Astrocyte of the cerebellum (primary cell): Measurements from ENCODE around the gene TMEM107.

Experiments
- DNase-seq: peaks from one replicate; pipeline ENCODE4 v3.0.0-alpha.2; 2011; ENCODE audit warnings: low read depth
- H3K4me3 ChIP-seq: 2 replicates; pipeline ENCODE4 v1.5.1; 2011; ENCODE audit warnings: mild to moderate bottlenecking, low read depth, low read length, moderate library complexity
- in situ Hi-C: cut with HindIII; loops from 2 replicates; pipeline ENCODE4 v1.10.0; 2017; ENCODE audit warnings: low sequenced_read_pairs
- TF ChIP-seq, protein P1 (sequence below): IDR thresholded peaks from 2 replicates; pipeline ENCODE4 v1.5.1; 2012; ENCODE audit warnings: low read length, low read depth, moderate library complexity, mild to moderate bottlenecking; ENCODE audit errors: missing control alignments

The TMEM107 gene

DNA sequence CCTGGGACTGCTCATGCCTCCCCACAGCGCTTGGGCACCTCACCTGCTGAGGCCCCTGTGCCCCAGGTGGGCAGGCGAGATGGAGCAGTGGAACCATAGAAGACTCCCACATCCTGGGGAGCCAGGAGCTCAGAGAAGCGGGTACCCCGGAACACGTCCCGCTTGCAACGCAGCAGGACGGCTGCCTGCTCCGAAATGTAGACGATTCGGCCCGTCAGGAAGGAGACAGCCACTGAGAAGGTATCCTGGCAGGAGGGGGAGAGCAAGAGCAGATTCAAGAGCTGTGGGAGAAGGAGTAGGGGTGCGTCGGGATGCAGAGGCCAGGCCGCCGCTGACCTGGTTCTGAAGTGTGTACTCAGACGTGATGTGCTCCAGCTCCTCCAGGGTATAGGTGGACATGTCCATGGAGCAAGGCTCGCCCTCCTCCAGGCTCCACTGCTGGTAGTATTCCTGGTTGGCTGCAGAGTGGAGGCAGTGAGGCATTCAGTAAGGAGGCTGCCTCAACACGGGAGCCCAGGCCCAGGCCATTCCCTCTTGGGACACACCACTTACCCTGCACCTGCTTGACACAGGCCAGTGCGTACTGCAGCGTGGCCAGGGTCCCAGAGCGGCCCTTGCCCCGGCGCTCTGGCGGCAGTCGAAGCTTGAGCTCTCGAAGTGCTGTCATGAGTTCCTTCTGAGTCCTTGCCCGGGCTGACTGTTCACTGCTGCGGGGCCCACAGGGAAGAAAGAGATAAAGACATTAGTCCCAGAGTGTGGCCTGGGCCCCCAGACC is 26.6 kb downstream of the TMEM107 start:
- TF ChIP-seq, protein P1, sequence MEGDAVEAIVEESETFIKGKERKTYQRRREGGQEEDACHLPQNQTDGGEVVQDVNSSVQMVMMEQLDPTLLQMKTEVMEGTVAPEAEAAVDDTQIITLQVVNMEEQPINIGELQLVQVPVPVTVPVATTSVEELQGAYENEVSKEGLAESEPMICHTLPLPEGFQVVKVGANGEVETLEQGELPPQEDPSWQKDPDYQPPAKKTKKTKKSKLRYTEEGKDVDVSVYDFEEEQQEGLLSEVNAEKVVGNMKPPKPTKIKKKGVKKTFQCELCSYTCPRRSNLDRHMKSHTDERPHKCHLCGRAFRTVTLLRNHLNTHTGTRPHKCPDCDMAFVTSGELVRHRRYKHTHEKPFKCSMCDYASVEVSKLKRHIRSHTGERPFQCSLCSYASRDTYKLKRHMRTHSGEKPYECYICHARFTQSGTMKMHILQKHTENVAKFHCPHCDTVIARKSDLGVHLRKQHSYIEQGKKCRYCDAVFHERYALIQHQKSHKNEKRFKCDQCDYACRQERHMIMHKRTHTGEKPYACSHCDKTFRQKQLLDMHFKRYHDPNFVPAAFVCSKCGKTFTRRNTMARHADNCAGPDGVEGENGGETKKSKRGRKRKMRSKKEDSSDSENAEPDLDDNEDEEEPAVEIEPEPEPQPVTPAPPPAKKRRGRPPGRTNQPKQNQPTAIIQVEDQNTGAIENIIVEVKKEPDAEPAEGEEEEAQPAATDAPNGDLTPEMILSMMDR = no peak
- H3K4me3 ChIP-seq = no peak overlapping the region
- in situ Hi-C loops = loop anchor here (5.0 kb wide), 1 partner anchor 37 kb away; no protein-coding TSS in a partner anchor
- no peak for DNase-seq

DNA sequence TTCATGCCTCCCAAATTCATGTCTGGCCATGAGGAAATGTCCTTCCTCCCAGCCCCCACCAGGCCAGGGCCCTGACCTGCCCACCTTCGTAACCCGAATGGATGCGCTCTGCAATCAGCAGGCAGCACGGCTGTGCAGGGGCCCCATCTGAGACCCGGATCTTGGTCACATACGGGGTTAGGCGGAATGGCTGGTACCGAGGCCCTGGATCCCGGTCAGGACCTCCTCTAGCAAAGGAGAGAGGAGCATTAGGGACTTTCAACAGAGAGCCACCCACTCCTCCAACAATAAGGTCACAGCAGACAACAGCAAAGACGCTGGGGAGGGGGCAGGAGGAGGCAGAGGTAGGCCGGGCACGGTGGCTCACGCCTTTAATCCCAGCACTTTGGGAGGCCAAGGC is 27.6 kb downstream of the TMEM107 start:
- TF ChIP-seq, protein P1 = no peak
- in situ Hi-C loops = no loop called here
- H3K4me3 ChIP-seq = no peak overlapping the region
- DNase-seq = no peak

DNA sequence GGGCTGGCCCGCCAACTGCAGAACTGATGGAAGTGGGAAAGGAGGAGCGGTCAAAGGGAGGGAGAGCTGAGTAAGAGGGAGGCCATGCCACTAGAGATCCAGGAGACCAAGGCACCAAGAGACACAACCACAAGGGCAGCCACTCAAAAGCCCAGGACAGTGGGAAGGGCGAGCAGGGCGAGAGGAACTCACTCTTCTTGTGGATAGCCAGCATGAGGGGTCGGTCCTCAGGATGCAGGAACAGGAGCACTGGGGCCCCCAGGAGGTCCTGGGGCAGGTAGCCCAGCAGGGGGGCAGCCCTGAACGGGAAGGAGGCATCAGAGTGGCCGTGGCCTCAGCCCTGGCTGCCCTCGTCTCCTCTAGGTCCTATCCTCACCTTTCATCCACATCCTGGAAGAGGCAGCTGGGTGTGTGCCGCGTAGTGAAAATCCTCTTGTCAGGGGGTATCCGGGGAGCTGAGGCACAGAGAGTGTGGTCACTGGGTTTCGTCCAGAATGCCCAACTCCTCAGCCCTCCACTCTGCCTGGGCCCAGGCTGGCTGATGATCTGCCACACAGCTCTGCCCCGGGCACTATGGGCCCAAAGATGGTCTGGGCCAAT is 28.3 kb downstream of the TMEM107 start:
- in situ Hi-C loops = no loop called here
- no peak for DNase-seq
- TF ChIP-seq, protein P1 = no peak
- H3K4me3 ChIP-seq = no peak overlapping the region

DNA sequence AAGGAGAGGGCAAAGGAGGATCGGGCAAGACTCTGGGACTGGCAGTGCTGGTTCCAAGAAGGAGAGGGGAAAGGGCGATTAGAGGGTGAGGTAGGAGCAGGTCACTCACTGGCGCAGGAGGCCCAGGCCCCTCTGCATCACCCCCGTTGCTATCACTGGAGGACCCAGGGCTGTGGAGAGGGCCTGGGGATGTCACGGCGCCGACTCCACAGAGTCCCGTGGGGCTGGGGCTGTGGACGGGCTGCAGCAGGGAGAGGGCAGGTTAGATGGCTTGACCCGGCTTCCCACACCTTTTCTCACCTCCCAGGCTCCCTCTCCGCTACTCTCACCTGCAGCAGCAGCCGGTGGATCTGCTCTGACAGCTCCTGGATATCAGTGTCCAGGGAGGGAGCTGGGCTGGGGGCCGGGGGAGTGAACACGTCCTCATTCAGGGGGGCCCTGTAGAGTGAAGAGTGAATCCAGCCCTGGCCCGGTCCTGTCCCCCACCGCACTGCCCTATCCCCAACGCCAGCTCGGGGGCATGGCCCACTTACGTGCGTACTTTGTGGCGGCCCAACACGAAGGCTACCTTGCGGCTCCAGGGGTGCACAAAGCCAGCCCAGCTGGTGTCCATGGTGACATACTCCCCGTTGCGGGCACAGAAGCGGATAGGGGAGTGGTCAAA is 28.9 kb downstream of the TMEM107 start:
- in situ Hi-C loops = no loop called here
- TF ChIP-seq, protein P1 = no peak
- H3K4me3 ChIP-seq = no peak overlapping the region

DNA sequence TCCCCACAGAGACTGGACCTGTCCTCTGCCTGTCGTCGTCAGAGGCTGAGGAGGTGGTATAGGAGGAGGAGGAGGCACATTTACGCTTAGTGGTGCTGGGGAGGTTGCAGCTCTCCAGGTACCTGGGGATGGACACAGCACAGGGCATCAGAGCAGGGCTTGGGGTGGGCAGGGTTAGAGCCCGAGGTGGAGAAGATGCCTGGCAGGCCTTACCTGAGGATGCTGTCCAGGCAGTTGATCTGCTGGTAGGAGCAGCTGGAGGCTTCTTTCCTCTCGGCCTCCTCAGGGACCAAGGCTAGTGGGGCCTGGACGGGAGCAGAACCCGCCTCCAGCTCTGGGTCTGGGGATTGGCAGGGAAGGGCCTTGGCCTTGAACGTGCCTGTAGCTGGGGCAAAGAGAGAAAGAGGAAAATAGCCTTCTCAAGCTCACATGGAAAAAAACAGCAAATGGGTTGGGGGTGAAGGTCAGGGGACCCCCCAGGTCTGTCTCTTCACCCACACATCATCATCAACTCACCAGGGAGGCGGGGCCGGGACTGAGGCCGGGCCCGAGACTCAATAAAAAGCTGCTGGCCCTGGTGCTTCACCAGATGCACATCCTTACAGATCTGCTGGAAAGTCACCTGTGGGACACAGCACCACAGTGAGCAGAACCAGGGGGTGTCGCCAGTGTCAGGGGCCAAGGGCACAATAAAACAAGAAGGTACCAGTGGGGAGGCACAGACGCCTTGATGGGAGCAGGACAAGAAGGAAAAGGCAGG is 29.6 kb downstream of the TMEM107 start:
- TF ChIP-seq, protein P1 = no peak
- DNase-seq = no peak
- no peak overlapping the region for H3K4me3 ChIP-seq
- in situ Hi-C loops = no loop called here

More for the DNA sequence above, 28.9 kb downstream of the TMEM107 start:
- no peak for DNase-seq

DNA sequence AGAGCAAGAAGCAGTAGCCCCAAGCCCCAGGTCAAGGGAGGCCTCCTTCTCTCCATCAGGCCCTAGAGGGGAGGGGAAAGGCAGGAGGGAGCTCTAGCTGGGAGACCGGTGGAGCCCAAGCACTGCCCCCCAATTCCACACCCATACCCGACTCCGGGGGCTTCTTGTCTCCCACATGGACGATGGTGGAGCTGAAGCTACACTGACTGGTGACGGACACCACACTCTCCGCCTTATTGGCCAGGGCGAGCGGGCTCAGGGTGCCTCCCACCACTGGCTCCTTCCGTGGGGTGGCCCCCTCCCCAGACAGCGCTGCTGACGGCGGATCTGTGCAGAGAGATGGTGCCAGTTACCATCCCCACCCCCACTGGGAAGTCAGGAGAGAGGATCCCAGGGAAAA is 30.4 kb downstream of the TMEM107 start:
- H3K4me3 ChIP-seq = no peak overlapping the region
- TF ChIP-seq, protein P1 = no peak
- in situ Hi-C loops = no loop called here
- DNase-seq = no peak
